GM12878 (cell line): ENCODE measurements around the gene BTNL8. TPM values are rescaled to one million over a fixed set of nuclear protein-coding genes. Genes with fewer than 3 reads are reported as not detected.

ENCODE experiments used
- ATAC-seq: fragments of 200-7000 bp; cut with Tn5 transposase; 3 replicates; pipeline ENCODE4 v1.9.1; 2020; ENCODE audit warnings: mild to moderate bottlenecking, moderate library complexity
- BruUV-seq: library from RNA; stranded (reverse); fragments of 400-500 nt; replicated peaks from 2 replicates; lab custom pipeline; 2021; lab: Mats Ljungman, UMichigan
- CTCF ChIA-PET: fragments of 300-600 bp; sonication (Branson Sonifier 250); formaldehyde crosslinking; extraction: SDS; loops from one replicate; lab custom pipeline; 2021; ENCODE audit warnings: inconsistent platforms; lab: Yijun Ruan, JAX
- POLR2A ChIA-PET: fragments of 350-600 bp; formaldehyde crosslinking; extraction: SDS; loops from one replicate; lab custom pipeline; 2021; ENCODE audit warnings: inconsistent platforms; lab: Charles Lee
- RAD21 ChIA-PET: fragments of 300-600 bp; sonication (Branson Sonifier 250); formaldehyde crosslinking; loops from one replicate; lab custom pipeline; 2023; ENCODE audit warnings: antibody characterized with exemption; ENCODE audit not compliant: unreplicated experiment; lab: Charles Lee
- SMC1A ChIA-PET: fragments of 300-600 bp; sonication (Branson Sonifier 250); formaldehyde crosslinking; loops from one replicate; lab custom pipeline; 2023; ENCODE audit not compliant: unreplicated experiment, uncharacterized antibody; lab: Charles Lee
- DNase-seq: peaks from one replicate; pipeline ENCODE4 v3.0.0-alpha.2; 2011; ENCODE audit warnings: low read depth, low spot score
- FAIRE-seq: peaks from 3 replicates; lab custom pipeline; 2011; peaks lifted over from hg19 to GRCh38; lab: Jason Lieb, UNC
- H2AFZ ChIP-seq: 2 replicates; pipeline ENCODE4 v1.6.0; 2011; ENCODE audit warnings: low read depth, low read length, control low read depth; ENCODE audit not compliant: control insufficient read depth
- H3K27ac ChIP-seq: 2 replicates; pipeline ENCODE4 v1.5.1; 2011; ENCODE audit warnings: control low read depth; ENCODE audit not compliant: control insufficient read depth, insufficient read depth
- H3K27me3 ChIP-seq, 2 experiments: replicated peaks in 1 of 2; 2 replicates each; pipeline versions ENCODE4 v1.6.0 to v1.6.1; 2011; ENCODE audit warnings: low read length in 1 of 2; ENCODE audit not compliant: control insufficient read depth in 2 of 2, insufficient read depth in 2 of 2
- H3K36me3 ChIP-seq, 2 experiments: 2 replicates each; pipeline ENCODE4 v1.5.1; 2011; ENCODE audit warnings: low read length in 1 of 2; ENCODE audit not compliant: control insufficient read depth in 2 of 2, insufficient read depth in 2 of 2
- H3K4me1 ChIP-seq: 2 replicates; pipeline ENCODE4 v1.6.1; 2011; ENCODE audit warnings: mild to moderate bottlenecking, low read length, moderate library complexity, mixed read lengths; ENCODE audit not compliant: control insufficient read depth, insufficient read depth
- H3K4me2 ChIP-seq: 2 replicates; pipeline ENCODE4 v1.6.0; 2011; ENCODE audit warnings: control low read depth; ENCODE audit not compliant: control insufficient read depth, insufficient read depth
- H3K4me3 ChIP-seq: fragments of 200-600 bp; sonication (generic); 2 replicates; pipeline ENCODE4 v1.5.1; 2016
- H3K79me2 ChIP-seq: 2 replicates; pipeline ENCODE4 v1.6.0; 2011; ENCODE audit warnings: low read length; ENCODE audit not compliant: control insufficient read depth, insufficient read depth
- H3K9ac ChIP-seq: 2 replicates; pipeline ENCODE4 v1.8.0; 2011; ENCODE audit warnings: low read length, control low read depth, mixed read lengths; ENCODE audit not compliant: control insufficient read depth, insufficient read depth
- H3K9me3 ChIP-seq: replicated peaks from 3 replicates; pipeline ENCODE4 v1.5.1; 2011; ENCODE audit warnings: mild to moderate bottlenecking, low read length; ENCODE audit not compliant: control insufficient read depth, insufficient read depth
- H4K20me1 ChIP-seq: 2 replicates; pipeline ENCODE4 v1.6.0; 2011; ENCODE audit not compliant: control insufficient read depth, insufficient read depth
- BHLHE40 ChIP-seq, 2 experiments: fragments of 450-650 bp in 1 of 2; IDR thresholded peaks; 2 replicates each; pipeline ENCODE4 v1.6.1; 2011 to 2017; ENCODE audit warnings: low read depth in 2 of 2, borderline replicate concordance in 1 of 2, improper control_type of control experiment in 1 of 2, low read length in 1 of 2, mild to moderate bottlenecking in 1 of 2
- CBFB ChIP-seq: IDR thresholded peaks from 2 replicates; pipeline ENCODE4 v1.6.1; 2016; ENCODE audit warnings: antibody characterized with exemption, low read depth
- CREM ChIP-seq: IDR thresholded peaks from 2 replicates; pipeline ENCODE4 v1.6.1; 2014; ENCODE audit warnings: antibody characterized with exemption, low read depth
- ETV6 ChIP-seq, 2 experiments: fragments of 450-650 bp in 1 of 2; IDR thresholded peaks in 1 of 2; conservative IDR thresholded peaks in 1 of 2; 2 replicates each; pipeline ENCODE4 v1.6.1; 2014; ENCODE audit warnings: antibody characterized with exemption in 1 of 2, borderline replicate concordance in 1 of 2, low read depth in 1 of 2, mild to moderate bottlenecking in 1 of 2, moderate library complexity in 1 of 2
- HDAC2 ChIP-seq: fragments of 200-600 bp; sonication (generic); IDR thresholded peaks from 2 replicates; pipeline ENCODE4 v1.6.1; 2017
- IKZF2 ChIP-seq, 2 experiments: fragments of 450-650 bp; IDR thresholded peaks; 2 replicates each; pipeline ENCODE4 v1.6.1; 2017; ENCODE audit warnings: mild to moderate bottlenecking in 2 of 2, moderate library complexity in 2 of 2
- JUNB ChIP-seq: IDR thresholded peaks from 2 replicates; pipeline ENCODE4 v1.6.1; 2016; ENCODE audit warnings: antibody characterized with exemption, mild to moderate bottlenecking
- MTA2 ChIP-seq: fragments of 450-650 bp; IDR thresholded peaks from 2 replicates; pipeline ENCODE4 v1.6.1; 2016; ENCODE audit warnings: low read depth, mild to moderate bottlenecking, moderate library complexity
- MYB ChIP-seq: fragments of 150-350 bp; IDR thresholded peaks from 2 replicates; pipeline ENCODE4 v1.6.1; 2014; ENCODE audit warnings: mild to moderate bottlenecking, low read depth, low read length, borderline replicate concordance
- NFIC ChIP-seq: IDR thresholded peaks from 2 replicates; pipeline ENCODE4 v1.6.1; 2012; ENCODE audit warnings: low read depth, mild to moderate bottlenecking, inconsistent platforms, low read length, moderate library complexity
- NFYB ChIP-seq: IDR thresholded peaks from 2 replicates; pipeline ENCODE4 v1.6.1; 2011; ENCODE audit warnings: low read depth, mild to moderate bottlenecking, low read length, improper control_type of control experiment, moderate library complexity; ENCODE audit not compliant: insufficient read depth
- NR2C2 ChIP-seq: IDR thresholded peaks from 2 replicates; pipeline ENCODE4 v1.6.1; 2011; ENCODE audit warnings: borderline replicate concordance, low read depth; ENCODE audit not compliant: control insufficient read depth, insufficient read length
- POLR2A ChIP-seq: IDR thresholded peaks from 2 replicates; pipeline ENCODE4 v1.6.1; 2011; ENCODE audit warnings: low read depth, mild to moderate bottlenecking, low read length
- POU2F2 ChIP-seq: IDR thresholded peaks from 3 replicates; pipeline ENCODE4 v1.6.1; 2011; ENCODE audit warnings: low read depth, mild to moderate bottlenecking, low read length, borderline replicate concordance
- RAD51 ChIP-seq: fragments of 450-650 bp; IDR thresholded peaks from 2 replicates; pipeline ENCODE4 v1.6.1; 2016; ENCODE audit warnings: moderate library complexity, mild to moderate bottlenecking, inconsistent platforms
- RELA ChIP-seq: fragments of 450-650 bp; IDR thresholded peaks from 2 replicates; pipeline ENCODE4 v1.8.0; 2014; ENCODE audit warnings: borderline replicate concordance; ENCODE audit not compliant: partially characterized antibody
- SMARCA5 ChIP-seq: fragments of 450-650 bp; IDR thresholded peaks from 2 replicates; pipeline ENCODE4 v1.6.1; 2017; ENCODE audit warnings: mild to moderate bottlenecking
- SUZ12 ChIP-seq: fragments of 200-600 bp; sonication (generic); IDR thresholded peaks from one replicate; pipeline ENCODE4 v1.6.1; 2018; ENCODE audit warnings: antibody characterized with exemption, mild to moderate bottlenecking; ENCODE audit not compliant: unreplicated experiment
- YBX1 ChIP-seq: fragments of 450-650 bp; IDR thresholded peaks from 2 replicates; pipeline ENCODE4 v1.6.1; 2016; ENCODE audit warnings: antibody characterized with exemption
- ZZZ3 ChIP-seq: IDR thresholded peaks from 2 replicates; pipeline ENCODE4 v1.6.1; 2011; ENCODE audit warnings: low read depth; ENCODE audit not compliant: control insufficient read depth, insufficient read length
- WGBS: methylation state at CpG from one replicate; pipeline ENCODE4 v1.1.6; 2016; ENCODE audit warnings: low lambda C conversion rate; ENCODE audit not compliant: insufficient replicate concordance, insufficient coverage; ENCODE audit errors: missing lambda C conversion rate; 5-methylcytosine and 5-hydroxymethylcytosine counted together
- in situ Hi-C: fragments of 300-500 bp; cut with MboI; formaldehyde crosslinking; loops from 9 replicates; pipeline ENCODE4 v1.14.3; 2018; ENCODE audit warnings: mixed read lengths
- intact Hi-C: fragments of 100-400 bp; cut with micrococcal nuclease; formaldehyde crosslinking; loops from one replicate; pipeline ENCODE4 v1.14.2; 2022; ENCODE audit not compliant: unreplicated experiment
- polyA plus RNA-seq, 11 experiments: library from polyadenylated mRNA; depleted of rRNA in 4 of 11; unstranded in 6 of 11; stranded (reverse) in 5 of 11; fragments of >200 nt; fragmentation: Nextera tagmentation in 4 of 11; fragmentation: Illumina TruSeq in 1 of 11; extraction: Ambion mirVana in 4 of 11; extraction: Trizol in 1 of 11; gene quantifications; 1 replicate in 1 of 11; 2 replicates in 10 of 11; pipeline versions ENCODE4 v1.2.1 to v1.2.3, GENCODE V29; 2011 to 2016; ENCODE audit warnings: inconsistent platforms in 2 of 11, missing spikeins in 2 of 11, low read depth in 1 of 11
- total RNA-seq, 4 experiments: library from RNA; depleted of rRNA in 3 of 4; stranded (reverse); fragments of >200 nt in 3 of 4; fragmentation: Illumina TruSeq in 1 of 4; extraction: Trizol in 1 of 4; gene quantifications; 2 replicates each; pipeline versions ENCODE4 v1.2.1 to v1.2.3, GENCODE V29; 2013 to 2021
- TF ChIP-seq, protein P1 (sequence below): IDR thresholded peaks from 2 replicates; pipeline ENCODE4 v1.6.1; 2011; ENCODE audit warnings: low read depth, mild to moderate bottlenecking, low read length, moderate library complexity, borderline replicate concordance; ENCODE audit errors: extremely low read depth

BTNL8 gene
- total and polyA plus RNA-seq, 10 of the 15 experiments (the other 5 are each of a cell fraction or from before 2014, with no cell fraction given), result 0.13 to 3.4 (median 0.26) TPM; not detected in 2

DNA sequence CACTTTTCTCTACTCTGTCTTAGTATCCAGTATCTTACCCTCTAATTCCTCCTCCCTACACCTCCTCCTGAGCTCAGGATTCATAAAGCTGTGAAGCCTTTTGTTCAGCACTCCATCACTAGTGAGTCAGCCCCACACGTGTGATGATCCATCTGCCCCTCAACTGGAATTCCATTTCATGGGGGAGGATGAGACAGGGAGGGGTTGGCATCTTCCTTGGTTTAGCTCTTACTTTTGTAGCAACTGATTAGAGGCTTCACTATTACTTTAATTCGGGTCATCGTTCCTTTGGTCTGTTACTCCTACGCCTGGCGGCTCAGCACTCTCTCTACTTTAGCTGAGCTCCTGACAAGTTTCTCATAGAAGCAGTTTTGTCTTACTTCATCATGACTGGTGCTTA, 11.8 kb downstream of the BTNL8 start:
- 74% methylated on average over 5 of the region's 5 CpGs for WGBS
- Histone ChIP-seq H3K27ac (no peak overlapping the region), H3K4me3 (no peak overlapping the region), H4K20me1 (no peaks in the 10 kb centered on the region), H2AFZ (no peak overlapping the region), H3K4me2 (no peak overlapping the region), H3K9me3 (no peaks in the 10 kb centered on the region; the same call in 2 of the 3 replicates), H3K36me3 (no peaks in the 10 kb centered on the region), H3K79me2 (no peaks in the 10 kb centered on the region), H3K9ac (no peak overlapping the region), H3K4me1 (no peaks in the 10 kb centered on the region), H3K27me3 (no peaks in the 10 kb centered on the region)
- ChIA-PET CTCF (interaction anchor here (0.6 to 1.1 kb wide), 3 partner anchors 109 to 243 kb away, joined by 3 to 4 read pairs (median 3); no protein-coding TSS in a partner anchor), RAD21 (interaction anchor here (0.7 kb wide), 1 partner anchor 176 kb away, joined by 3 read pairs; no protein-coding TSS in a partner anchor), SMC1A (interaction anchor here (0.7 to 1.6 kb wide), 3 partner anchors 36 to 251 kb away, joined by 3 read pairs; no protein-coding TSS in a partner anchor), POLR2A (no interaction called here)
- ATAC-seq (no peak), DNase-seq (no peak), FAIRE-seq (no peak)
- intact Hi-C loops (no loop called here), in situ Hi-C loops (no loop called here)
- no TSS peak for BruUV-seq
- TF ChIP-seq NFIC (no peak), BHLHE40 (IDR thresholded peaks at IDR 0.05; ENCODE audit: borderline replicate concordance in 1 of 2, low read depth in 2 of 2, low read length in 1 of 2) (no peak), MYB (no peak), JUNB (no peak), POLR2A (no peak), RAD51 (no peak), NFYB (no peak)

DNA sequence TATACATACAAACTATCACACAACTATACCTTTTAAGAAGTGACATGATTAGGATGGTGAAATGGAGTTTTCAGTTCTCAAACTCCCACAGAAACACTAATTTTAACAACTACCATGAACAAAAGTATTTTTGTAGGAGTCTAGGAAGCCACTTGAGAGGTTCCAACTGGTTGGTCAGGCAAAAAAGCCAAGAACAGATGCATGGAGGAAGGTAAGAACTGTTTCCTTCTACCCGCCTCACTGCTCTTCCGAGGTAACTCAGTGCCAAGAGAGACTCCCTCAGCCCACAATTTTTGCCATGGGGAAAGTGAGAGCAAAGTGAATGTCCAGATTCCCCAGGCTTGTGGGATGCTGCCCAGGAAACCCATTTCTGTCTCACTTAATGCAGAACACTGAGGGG, 15.7 kb downstream of the BTNL8 start:
- H3K79me2 ChIP-seq, result no peaks in the 10 kb centered on the region
- no TSS peak for BruUV-seq
- ChIA-PET POLR2A (no interaction called here), RAD21 (no interaction called here), CTCF (no interaction called here), SMC1A (no interaction called here)
- no peak overlapping the region for H3K27ac ChIP-seq
- no peak overlapping the region for H2AFZ ChIP-seq
- no peaks in the 10 kb centered on the region for H3K36me3 ChIP-seq
- in situ Hi-C loops, result no loop called here
- no peak overlapping the region for H3K4me3 ChIP-seq
- no peak overlapping the region for H3K9ac ChIP-seq
- intact Hi-C loops, result no loop called here
- FAIRE-seq, result no peak
- H4K20me1 ChIP-seq, result no peaks in the 10 kb centered on the region
- no peak for DNase-seq
- no peak for ATAC-seq
- no peaks in the 10 kb centered on the region; the same call in 2 of the 3 replicates for H3K9me3 ChIP-seq
- no peaks in the 10 kb centered on the region for H3K4me1 ChIP-seq
- no peaks in the 10 kb centered on the region for H3K27me3 ChIP-seq
- H3K4me2 ChIP-seq, result no peak overlapping the region
- 61% methylated on average over 2 of the region's 2 CpGs for WGBS
- TF ChIP-seq NR2C2, result no peak
- no peak for TF ChIP-seq IKZF2 (IDR thresholded peaks at IDR 0.05)
- TF ChIP-seq MYB, result no peak
- no peak for TF ChIP-seq SUZ12
- no peak for TF ChIP-seq CBFB
- TF ChIP-seq MTA2, result no peak
- TF ChIP-seq RAD51, result no peak
- no peak for TF ChIP-seq YBX1
- TF ChIP-seq HDAC2, result no peak
- TF ChIP-seq, protein P1, sequence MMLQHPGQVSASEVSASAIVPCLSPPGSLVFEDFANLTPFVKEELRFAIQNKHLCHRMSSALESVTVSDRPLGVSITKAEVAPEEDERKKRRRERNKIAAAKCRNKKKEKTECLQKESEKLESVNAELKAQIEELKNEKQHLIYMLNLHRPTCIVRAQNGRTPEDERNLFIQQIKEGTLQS, result no peak
- TF ChIP-seq RELA, result no peak
- TF ChIP-seq ETV6 (conservative IDR thresholded peaks at IDR 0.05 in 1 of 2, IDR thresholded peaks at IDR 0.05 in 1 of 2; ENCODE audit: borderline replicate concordance in 1 of 2, low read depth in 1 of 2), result no peak
- TF ChIP-seq POU2F2, result no peak
- no peak for TF ChIP-seq CREM
- no peak for TF ChIP-seq ZZZ3
- no peak for TF ChIP-seq SMARCA5
